C4-2B (cell line): ENCODE data around the gene CAMKK1.

Experiments
- CTCF ChIP-seq: fragments of 450-650 bp; conservative IDR thresholded peaks from 2 replicates; pipeline ENCODE4 v1.5.1; 2017; ENCODE audit warnings: mild to moderate bottlenecking
- ZFX ChIP-seq: fragments of 450-650 bp; IDR thresholded peaks from 2 replicates; pipeline ENCODE4 v1.6.1; 2017

GRCh38 chr17:3884188-3884587 is 8.7 kb downstream of the CAMKK1 start:
- no peak for TF ChIP-seq CTCF
- no peak for TF ChIP-seq ZFX
